GM18499 (cell line): ENCODE measurements around the gene OR51B2.
A peak's percentile ranks its signal among the peaks of the same experiment; 100 is the strongest.
"Not testable (repeated sequence)": the region's sequence is repeated elsewhere in the genome, so short reads cannot be mapped to it uniquely, and the experiment has no call there.

Experiments
- ATAC-seq: cut with Tn5 transposase; IDR thresholded peaks from one replicate; pipeline ENCODE4 v1.9.1; 2021; ENCODE audit warnings: moderate number of reproducible peaks; ENCODE audit not compliant: insufficient read depth, unreplicated experiment

OR51B2 gene, protein sequence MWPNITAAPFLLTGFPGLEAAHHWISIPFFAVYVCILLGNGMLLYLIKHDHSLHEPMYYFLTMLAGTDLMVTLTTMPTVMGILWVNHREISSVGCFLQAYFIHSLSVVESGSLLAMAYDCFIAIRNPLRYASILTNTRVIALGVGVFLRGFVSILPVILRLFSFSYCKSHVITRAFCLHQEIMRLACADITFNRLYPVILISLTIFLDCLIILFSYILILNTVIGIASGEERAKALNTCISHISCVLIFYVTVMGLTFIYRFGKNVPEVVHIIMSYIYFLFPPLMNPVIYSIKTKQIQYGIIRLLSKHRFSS

DNA sequence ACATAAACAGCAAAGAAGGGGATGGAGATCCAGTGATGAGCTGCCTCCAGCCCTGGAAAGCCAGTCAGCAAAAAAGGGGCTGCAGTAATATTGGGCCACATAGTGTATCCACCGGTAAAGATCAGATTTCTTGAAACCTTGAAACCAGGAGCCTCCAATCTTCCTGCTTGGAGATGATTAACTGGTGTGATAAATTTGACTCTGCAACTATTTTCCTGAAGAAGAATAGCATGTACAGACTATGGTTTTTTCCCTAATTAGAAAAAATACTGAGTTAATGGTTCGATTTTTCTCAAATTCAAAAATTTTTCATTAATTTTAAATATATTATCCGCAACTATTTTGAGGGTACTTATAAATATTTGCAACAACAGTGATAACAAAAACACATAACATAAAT lies at the start of gene OR51B2:
TSS of gene OR51B2 (minus strand) at position 101 of the 400 bp plus-strand sequence. CDS start at position 101, 0 bp downstream.
- ATAC-seq: no peak

DNA sequence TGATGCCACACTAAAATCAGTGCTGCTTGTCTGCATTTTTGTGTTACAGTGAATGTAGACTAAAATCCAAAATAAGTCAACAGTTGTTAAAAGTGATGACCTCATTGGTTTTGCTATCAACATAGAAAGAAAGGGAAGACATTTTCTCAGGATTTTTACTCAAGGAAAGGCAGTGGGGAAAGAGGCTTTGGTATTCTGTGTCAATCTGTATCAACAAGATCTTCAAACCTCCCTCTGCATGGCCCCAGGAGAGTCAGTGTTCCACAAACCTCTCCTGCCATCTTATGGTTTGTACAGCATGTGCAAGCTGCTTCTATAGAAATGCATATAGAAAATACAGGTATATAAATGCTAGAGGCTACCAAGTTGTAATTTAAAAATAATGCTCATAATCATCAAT lies 45.7 kb upstream of the OR51B2 start:
- ATAC-seq: no peak

DNA sequence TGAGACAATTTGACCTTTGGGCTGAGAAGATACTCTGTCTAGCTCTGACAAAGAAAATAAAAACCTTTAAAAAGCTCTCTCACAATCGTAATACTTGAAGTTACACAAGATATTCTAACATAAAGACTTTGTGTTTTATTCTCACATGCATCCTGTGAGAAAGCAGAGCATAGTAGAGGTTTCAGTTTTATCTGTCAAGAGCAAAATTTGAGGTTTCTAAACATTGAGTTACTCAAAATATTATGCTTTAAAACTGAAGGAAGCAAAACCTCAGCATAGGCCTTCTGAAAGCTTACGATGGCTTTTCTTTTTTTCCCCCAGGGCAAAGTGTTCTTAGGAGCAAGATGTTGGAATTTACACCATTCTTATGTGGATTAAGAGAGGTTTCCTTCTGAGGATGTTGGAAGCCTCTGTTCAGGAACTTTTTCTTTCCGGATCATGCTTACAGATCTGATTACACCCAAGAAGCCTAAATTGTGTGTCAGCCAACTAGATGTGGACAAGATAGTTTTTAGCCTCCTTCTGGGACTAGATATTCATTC lies 44.5 kb upstream of the OR51B2 start:
- ATAC-seq: no peak

DNA sequence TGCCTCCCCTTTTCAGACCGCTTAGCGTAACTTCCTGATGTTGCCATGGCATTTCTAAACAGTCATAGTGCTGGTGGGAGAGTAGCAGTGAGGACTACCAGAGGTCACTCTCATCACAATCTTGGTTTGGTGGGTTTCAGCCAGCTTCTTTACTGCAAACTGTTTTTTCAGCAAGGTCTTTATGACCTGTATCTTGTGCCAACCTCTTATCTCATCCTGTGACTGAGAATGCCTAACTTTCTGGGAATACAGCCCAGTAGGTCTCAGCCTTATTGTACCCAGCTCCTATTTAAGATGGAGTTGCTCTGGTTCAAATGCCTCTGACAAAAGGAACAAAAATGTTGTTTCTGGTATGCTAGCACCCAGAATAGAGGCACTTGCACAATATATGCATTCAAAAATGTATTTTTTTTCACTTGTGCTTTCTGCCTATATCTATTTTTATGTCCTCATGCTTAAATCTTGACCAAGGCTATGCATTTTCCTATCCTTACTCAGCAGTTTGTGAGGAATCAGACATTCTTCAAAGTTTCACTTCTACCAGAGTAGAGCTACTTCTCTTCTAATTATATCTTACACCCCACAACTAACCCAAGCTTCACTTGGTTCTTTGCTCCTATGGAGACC lies 43.5 kb upstream of the OR51B2 start:
- ATAC-seq: no peak

DNA sequence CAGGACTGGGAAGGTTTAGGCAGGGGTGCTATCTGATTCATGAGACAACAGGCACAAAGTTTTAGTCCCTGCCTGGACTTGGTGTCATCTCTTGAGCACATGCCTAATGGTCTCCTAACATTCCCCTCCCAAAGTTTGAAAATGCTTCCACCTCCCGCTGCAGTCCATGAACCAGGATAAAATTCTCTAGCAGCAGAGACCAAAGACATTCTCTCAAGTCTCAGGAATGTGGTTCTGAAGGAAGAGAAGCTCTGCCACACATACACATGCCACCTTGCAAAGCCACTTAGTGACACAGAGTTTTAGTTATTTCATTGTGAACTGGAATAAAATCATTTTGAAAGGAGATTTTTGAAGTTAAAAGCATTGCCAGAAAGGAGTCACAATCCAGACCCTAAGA lies 42.8 kb upstream of the OR51B2 start:
- no peak for ATAC-seq

DNA sequence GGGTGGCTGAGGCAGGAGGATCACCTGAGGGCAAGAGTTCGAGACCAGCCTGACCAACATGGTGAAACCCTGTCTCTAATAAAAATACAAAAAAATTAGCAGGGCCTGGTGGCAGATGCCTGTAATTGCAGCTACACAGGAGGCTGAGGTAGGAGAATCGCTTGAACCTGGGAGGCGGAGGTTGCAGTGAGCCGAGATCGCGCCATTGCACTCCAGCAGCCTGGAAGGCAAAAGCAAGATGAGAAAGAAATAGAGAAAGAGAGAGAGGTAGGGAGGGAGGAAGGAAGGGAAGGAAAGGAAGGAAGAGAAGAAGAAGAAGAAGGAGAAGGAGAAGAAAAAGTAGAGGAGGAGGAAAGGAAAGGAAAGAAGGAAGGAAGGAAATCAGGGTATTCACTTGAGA lies 42.3 kb upstream of the OR51B2 start:
- ATAC-seq: not testable (repeated sequence)

DNA sequence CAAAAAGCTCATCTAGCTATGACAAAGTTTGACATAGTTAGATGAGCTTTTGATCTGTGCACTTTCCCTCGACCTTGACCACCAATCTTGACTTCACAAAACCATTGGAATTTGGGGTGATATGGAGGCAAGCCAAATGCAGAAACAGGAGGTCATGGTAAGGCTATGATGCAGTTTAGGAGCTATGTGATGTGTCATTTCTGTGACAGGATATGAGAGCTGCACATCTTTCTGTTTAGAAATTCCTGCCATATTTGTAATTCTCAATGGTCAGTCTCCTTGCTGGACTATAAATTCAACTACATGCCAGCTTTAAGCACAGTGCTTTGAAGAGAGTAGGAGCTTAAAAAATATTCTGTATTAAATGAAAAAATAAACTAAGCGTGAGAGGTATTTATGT lies 40.1 kb upstream of the OR51B2 start:
- no peak for ATAC-seq

DNA sequence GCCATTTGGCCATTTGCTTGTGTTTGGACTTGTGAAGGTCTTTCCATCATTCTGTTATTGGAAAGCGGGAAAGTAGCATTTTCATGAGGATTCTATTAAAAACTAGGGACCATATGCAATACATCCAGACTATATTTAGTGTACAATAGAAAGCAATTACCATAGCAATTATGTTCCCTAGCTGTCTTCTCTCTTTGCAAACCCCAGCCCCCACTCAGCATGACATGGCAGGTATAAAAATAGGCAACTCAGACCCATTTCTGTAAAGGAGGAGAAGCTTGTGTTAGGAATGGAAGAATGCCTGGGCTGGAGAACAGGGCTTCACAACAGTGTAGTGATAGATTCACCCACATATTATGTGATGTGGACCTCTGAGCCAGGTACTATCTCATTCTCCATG lies 39.6 kb upstream of the OR51B2 start:
- no peak for ATAC-seq

DNA sequence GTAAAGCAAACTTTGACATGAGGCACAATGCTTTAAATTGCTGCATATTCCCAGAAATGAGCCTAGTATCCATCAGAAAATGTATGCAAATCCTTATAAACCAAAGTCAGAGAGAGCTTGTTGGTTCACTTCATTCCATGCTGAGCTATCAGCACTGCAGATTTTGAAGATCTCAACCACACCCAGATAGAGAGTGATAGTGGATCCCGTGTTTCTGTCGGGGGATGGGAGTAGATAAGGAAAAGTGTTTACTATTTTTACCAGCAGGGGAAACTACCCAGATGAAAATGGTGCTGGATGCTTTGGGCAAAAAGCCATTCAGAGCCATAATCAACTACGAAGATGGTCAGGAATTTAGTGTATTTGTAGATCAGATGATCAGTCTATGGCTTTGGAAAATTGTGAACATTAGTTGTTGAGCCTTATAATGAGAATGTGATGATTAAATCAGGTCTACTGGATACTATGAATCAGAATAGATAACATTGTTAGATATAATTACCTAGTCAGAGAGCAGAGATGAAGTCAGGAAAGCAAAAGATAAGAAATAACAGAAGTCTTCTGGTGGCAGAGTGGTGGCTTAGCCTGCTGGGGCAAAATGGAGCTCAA lies 38.0 kb upstream of the OR51B2 start:
- ATAC-seq: no peak

DNA sequence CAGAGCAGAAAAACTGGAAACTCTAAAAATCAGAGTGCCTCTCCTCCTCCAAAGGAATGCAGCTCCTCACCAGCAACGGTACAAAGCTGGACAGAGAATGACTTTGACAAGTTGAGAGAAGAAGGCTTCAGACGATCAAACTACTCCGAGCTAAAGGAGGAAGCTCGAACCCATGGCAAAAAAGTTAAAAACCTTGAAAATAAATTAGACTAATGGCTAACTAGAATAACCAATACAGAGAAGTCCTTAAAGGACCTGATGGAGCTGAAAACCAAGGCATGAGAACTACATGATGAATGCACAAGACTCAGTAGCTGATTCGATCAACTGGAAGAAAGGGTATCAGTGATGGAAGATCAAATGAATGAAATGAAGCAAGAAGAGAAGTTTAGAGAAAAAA lies 31.9 kb upstream of the OR51B2 start:
- ATAC-seq: not testable (repeated sequence)

DNA sequence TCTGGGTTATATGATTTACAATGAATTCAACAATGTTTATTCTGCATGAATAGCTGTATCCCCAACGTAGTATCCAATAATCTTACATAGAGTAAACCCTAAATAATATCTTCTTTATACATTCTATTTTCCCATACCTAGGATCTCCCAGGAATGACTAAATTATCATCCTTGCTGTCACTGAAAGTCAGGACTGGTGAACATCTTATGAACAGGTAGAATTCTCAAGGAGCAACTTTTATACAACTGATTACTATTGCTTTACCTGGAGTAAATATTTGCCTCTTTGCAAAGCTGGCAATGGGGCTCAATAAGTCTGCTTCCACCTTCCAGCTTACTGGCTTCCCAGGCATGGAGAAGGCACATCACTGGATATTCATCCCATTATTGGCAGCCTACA lies 27.1 kb upstream of the OR51B2 start, which contains the start of gene OR51B6:
TSS of gene OR51B6 (plus strand) at position 301 of the 400 bp plus-strand sequence. CDS start at position 301, 0 bp downstream.
- ATAC-seq: no peak

DNA sequence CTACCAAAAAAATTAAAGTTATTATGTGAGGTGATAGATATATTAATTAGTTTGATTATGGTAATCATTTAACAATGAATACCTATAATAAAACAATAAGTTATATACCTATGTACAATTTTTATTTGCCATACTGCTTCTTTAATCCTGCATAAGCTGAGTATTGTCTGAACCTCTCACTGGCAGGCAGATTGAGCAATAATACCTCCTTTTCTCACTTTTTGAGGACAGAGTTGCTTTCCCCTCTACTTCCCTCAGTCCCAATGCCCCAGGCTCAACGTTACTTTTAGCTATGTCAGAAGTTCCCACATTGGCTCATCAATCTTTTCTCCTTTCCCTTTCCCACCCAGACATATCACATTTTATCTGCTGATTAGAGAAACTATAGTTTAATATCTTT lies 25.5 kb upstream of the OR51B2 start:
- ATAC-seq: no peak

DNA sequence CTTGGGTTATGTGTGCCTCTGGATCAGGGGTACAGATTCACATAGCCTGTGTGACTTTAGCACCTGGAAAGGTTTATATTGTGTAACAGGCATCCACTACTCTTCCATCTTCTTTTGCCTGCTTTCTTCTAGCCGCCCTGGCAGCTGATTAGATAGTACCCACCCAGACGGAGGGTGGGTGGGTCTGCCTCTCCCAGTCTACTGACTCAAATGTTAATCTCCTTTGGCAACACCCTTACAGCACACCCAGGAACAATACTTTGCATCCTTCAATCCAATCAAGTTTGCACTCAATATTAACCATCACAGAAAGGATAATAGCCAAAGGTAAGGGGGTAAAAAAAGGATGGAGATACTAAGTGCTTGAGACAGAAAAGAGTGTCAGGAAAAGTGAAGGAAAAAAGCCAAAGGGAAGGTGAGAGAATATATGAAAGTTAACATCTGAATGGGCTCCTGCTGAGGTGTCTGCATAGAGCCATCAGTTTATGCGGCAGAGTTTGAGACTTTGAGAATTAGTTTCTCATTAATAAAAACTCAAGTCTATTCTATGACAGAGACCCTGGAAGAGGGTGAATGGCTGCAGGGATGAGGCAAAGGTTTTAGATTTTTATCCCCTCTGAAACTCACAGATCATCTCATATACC lies 24.6 kb upstream of the OR51B2 start:
- no peak for ATAC-seq

DNA sequence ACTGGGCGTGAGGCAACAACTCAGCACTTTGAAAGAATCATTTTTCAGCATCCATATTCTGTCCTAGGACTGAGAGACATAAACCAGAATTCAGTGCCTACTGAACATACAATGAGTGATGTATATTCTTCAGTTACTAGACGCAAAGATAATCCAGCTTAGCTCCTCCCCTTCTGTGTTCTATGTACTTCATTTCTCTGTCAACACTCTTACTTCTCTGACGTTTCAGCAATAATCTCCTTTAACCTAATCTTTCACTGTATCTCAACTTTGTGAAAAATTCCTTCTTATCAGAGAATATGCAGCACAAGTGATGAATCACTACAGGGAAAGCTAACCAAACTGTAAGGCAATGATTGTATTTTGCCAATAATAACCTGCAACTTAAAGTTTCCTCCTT lies 21.7 kb upstream of the OR51B2 start:
- no peak for ATAC-seq

DNA sequence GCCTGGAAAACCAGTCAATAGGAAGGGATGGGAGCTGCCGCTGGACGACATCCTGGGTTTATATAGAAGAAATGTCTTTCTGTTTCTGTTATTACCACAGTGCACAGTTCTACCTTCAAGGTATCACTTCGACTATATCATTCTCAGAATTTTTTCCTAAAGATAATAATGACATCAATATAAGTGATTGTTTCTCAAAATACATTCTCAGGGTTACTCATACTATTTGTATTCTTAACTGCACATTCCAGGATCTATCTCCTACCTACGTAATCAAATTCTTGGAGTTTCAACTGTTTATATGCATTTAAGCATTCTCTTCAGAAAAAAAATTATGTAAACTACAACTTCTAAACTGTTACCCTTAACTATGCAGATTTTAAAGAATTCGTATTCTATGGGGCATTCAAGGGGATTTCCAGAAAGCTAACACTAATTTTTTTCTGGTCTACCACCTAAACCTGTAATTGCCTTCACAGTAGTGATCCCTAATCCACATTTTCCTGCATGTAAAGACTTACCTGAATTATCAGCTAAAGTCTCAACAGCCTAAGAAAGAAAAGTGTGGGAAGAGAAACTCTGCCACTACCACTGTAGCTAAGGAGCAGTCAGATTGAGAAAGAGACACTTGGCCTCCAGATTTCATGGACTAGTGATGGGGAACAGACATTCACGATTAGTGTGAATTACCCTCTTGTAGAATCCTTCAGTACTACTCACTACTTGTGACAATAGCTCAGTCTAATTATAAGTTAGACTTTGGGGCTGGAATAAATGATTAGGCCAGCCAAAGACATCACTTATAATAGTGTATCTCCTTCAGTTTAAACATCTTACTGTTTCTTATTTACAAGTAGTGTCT lies 19.6 kb upstream of the OR51B2 start, which contains the start of gene OR51B5:
TSS of gene OR51B5 (minus strand) at position 51 of the 862 bp plus-strand sequence. CDS start at position 51, 0 bp downstream.
- no peak for ATAC-seq

DNA sequence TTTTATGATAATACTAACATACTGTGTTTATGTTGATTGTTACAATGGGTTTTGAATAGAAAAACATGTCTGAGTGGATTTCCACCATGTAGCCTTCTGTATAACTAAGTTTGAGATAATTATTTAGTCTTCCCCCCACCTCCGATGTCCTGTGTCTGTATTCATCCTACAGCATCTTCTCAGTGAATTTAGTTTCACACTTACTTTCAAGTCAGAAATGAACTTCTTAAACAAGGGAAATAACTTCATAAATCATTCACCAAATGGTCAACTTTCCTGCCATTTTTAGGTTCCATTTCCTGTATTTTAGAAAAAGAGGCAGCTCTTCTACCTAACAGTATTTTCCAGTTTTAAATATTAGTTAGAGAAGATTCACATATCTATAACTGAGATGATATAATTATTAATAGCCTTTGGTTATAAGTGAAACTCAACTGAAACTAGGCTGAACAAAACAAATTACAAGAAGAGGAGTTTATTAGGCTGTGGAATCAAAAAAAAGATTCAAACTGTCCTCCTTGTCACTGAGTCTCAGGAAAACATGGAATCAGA lies 15.8 kb upstream of the OR51B2 start:
- ATAC-seq: peak; percentile 45

DNA sequence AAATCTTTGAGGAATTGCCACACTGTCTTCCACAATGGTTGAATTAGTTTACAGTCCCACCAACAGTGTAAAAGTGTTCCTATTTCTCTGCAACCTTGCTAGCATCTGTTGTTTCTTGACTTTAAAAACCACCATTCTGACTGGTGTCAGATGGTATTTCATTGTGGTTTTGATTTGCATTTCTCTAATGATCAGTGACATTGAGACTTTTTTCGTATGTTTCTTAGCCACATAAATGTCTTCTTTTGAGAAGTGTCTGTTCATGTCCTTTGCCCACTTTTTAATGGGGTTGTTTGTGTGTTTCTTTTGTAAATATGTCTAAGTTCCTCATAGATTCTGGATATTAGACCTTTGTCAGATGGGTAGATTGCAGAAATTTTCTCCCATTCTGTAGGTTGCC lies 13.2 kb upstream of the OR51B2 start:
- not testable (repeated sequence) for ATAC-seq

DNA sequence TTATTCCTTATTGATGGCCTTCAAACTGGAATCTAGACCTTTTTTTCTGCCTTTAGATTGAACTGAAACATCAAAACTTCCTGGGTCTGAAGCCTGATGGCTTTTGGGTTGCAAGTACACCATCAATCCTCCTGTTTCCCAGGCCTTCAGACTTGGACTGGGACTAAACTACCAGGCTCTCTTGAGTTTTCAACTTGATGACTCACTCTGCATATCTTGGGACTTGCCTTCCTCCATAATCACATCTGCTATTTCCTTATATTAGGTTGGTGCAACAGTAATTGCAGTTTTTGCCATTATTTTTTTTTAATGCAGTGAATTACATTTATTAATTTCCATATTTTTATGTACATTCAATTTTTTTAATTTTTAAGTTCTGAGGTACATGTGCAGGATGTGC lies 12.2 kb upstream of the OR51B2 start:
- no peak for ATAC-seq

DNA sequence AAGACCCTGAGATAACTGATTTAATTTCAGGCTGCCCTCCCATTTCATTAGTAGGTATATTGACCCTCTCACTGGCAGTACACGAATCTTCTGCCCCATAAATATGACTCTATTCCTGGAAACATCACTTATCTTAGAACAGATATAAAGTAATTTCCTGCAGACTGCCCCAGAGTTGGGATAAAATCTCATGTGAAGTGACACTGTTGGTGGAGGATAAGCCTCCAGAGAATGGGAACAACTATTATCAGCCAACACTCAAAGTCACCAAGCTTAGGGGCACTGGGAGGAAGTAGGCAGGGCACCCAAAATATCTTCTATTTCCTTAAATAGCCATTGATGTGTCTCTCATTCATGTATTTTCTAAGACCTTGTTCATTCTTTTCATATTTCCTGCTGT lies 11.1 kb upstream of the OR51B2 start:
- ATAC-seq: no peak
